OCI-LY1 (cell line): ENCODE measurements around the gene SCLT1.

Experiments used
- CTCF ChIP-seq: fragments of 200-600 bp; sonication (generic), shearing (Covaris generic); IDR thresholded peaks from 2 replicates; pipeline ENCODE4 v1.5.1; 2017; ENCODE audit warnings: mild to moderate bottlenecking, antibody characterized with exemption, low read length, moderate library complexity, mixed read lengths
- EZH2 ChIP-seq: fragments of 200-600 bp; sonication (generic), shearing (Covaris generic); IDR thresholded peaks from 2 replicates; pipeline ENCODE4 v1.8.0; 2017; ENCODE audit warnings: borderline replicate concordance, mixed run types, mild to moderate bottlenecking, antibody characterized with exemption, low read length, moderate library complexity, mixed read lengths

GRCh38 chr4:128915544-128915943 lies 177.8 kb downstream of the SCLT1 start:
- no peak for TF ChIP-seq EZH2
- no peak for TF ChIP-seq CTCF
